Measurements from ENCODE around the gene FEM1B.

DNA sequence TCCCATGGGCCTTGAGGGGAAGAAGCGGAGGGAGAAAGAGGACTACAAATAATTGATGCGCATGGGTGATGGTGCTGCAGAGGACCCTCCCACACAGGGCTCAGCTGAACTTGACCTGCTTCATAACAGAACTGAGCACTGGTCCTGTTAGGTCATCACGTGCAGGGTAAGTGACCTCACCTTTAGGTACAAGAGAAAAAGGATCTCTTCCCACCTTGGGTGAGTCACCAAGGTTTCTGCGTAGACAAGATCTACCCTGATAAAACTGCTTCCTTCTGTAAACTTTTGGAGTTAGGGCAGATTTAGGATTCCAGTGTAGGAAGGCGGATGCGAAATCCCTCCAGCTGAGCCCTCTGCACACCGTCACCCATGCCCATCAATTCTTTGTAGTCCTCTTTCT, 67.1 kb downstream of the FEM1B start:
- TF ChIP-seq PATZ1 (CRISPR knock-in tag; IDR thresholded peaks at IDR 0.05; ENCODE audit: borderline replicate concordance) (no peak), ESRRG (CRISPR knock-in tag; IDR thresholded peaks at IDR 0.05) (no peak), RARB (CRISPR knock-in tag; IDR thresholded peaks at IDR 0.05) (no peak), ZFP3 (CRISPR knock-in tag; IDR thresholded peaks at IDR 0.05) (no peak)

Data from SK-N-SH treated with all-trans-retinoic acid at 6 μM for 48 hours (cell line).